Osteoblast (primary cell): ENCODE data around the gene ZPBP2. TPM values are rescaled to one million over a fixed set of nuclear protein-coding genes. Genes with fewer than 3 reads are reported as not detected.

Experiments used
- DNase-seq: peaks from one replicate; pipeline ENCODE4 v3.0.0; 2011; ENCODE audit warnings: low spot score, mixed read lengths; ENCODE audit not compliant: insufficient read length; ENCODE audit errors: missing footprints
- H2AFZ ChIP-seq: 2 replicates; pipeline ENCODE4 v1.6.0; 2011; ENCODE audit warnings: mild to moderate bottlenecking, low read length
- H3K27ac ChIP-seq: 2 replicates; pipeline ENCODE4 v1.5.1; 2011; ENCODE audit warnings: mild to moderate bottlenecking, low read depth, low read length, moderate library complexity
- H3K27me3 ChIP-seq: 2 replicates; pipeline ENCODE4 v1.6.0; 2012; ENCODE audit warnings: mild to moderate bottlenecking, control low read depth, inconsistent platforms, low read length, moderate library complexity; ENCODE audit not compliant: insufficient read depth
- H3K36me3 ChIP-seq: 2 replicates; pipeline ENCODE4 v1.5.1; 2011; ENCODE audit warnings: mild to moderate bottlenecking, low read length, control low read depth, moderate library complexity; ENCODE audit not compliant: insufficient read depth
- H3K4me1 ChIP-seq: 2 replicates; pipeline ENCODE4 v1.5.1; 2011; ENCODE audit warnings: mild to moderate bottlenecking, low read length, control low read depth, moderate library complexity; ENCODE audit not compliant: insufficient read depth
- H3K4me2 ChIP-seq: 2 replicates; pipeline ENCODE4 v1.6.0; 2011; ENCODE audit warnings: mild to moderate bottlenecking, low read length; ENCODE audit not compliant: insufficient read depth
- H3K4me3 ChIP-seq: fragments of 200-600 bp; sonication (generic); 3 replicates; pipeline ENCODE4 v1.5.1; 2012; ENCODE audit warnings: mild to moderate bottlenecking, low read length, inconsistent platforms; ENCODE audit not compliant: insufficient read depth
- H3K79me2 ChIP-seq: 2 replicates; pipeline ENCODE4 v1.6.0; 2012; ENCODE audit warnings: mild to moderate bottlenecking, low read length, control low read depth, inconsistent platforms; ENCODE audit not compliant: insufficient read depth
- H3K9me3 ChIP-seq: 2 replicates; pipeline ENCODE4 v1.5.1; 2011; ENCODE audit warnings: low read depth, low read length, control low read depth
- H4K20me1 ChIP-seq: 2 replicates; pipeline ENCODE4 v1.6.0; 2012; ENCODE audit warnings: mild to moderate bottlenecking, low read length, control low read depth; ENCODE audit not compliant: insufficient read depth
- CTCF ChIP-seq: IDR thresholded peaks from 2 replicates; pipeline ENCODE4 v1.5.1; 2011; ENCODE audit warnings: mild to moderate bottlenecking, low read depth, low read length, moderate library complexity; ENCODE audit errors: extremely low read depth
- total RNA-seq: library from RNA; depleted of rRNA; stranded (reverse); fragments of >200 nt; gene quantifications from 2 replicates; pipeline ENCODE4 v1.2.3, GENCODE V29; 2012

ZPBP2 gene
- total RNA-seq, 1 donor: not detected

- no peak within 1 kb of the TSS for H2AFZ ChIP-seq
- no peaks in the 10 kb centered on the region for H3K36me3 ChIP-seq
- peaks cover 2% of the 10 kb centered on the region for H3K4me1 ChIP-seq
- H4K20me1 ChIP-seq: no peaks in the 10 kb centered on the region
- H3K4me3 ChIP-seq: no peak within 1 kb of the TSS
- H3K27me3 ChIP-seq: peaks cover 82% of the 10 kb centered on the region
- H3K79me2 ChIP-seq: no peaks in the 10 kb centered on the region
- TF ChIP-seq CTCF: no peak
- H3K9me3 ChIP-seq: no peaks in the 10 kb centered on the region
- no peak within 1 kb of the TSS for H3K27ac ChIP-seq
- no peak within 1 kb of the TSS for H3K4me2 ChIP-seq
- DNase-seq: peak; percentile 54
These were observed 3.9 kb upstream of the ZPBP2 start, which contains the start of gene IKZF3 for GRCh38 chr17:39863918-39864746. Gene IKZF3 (minus strand): TSS chr17:39864312. CDS start chr17:39864126, 186 bp downstream.

- Histone ChIP-seq H3K79me2 (no peaks in the 10 kb centered on the region), H3K4me1 (peaks cover 2% of the 10 kb centered on the region), H4K20me1 (no peaks in the 10 kb centered on the region), H3K9me3 (no peaks in the 10 kb centered on the region), H3K4me2 (no peak overlapping the region), H3K27me3 (peaks cover 74% of the 10 kb centered on the region), H3K4me3 (no peak overlapping the region), H3K27ac (no peak overlapping the region), H2AFZ (no peak overlapping the region), H3K36me3 (no peaks in the 10 kb centered on the region)
- DNase-seq: no peak
- TF ChIP-seq CTCF: no peak
These were observed 1.8 kb upstream of the ZPBP2 start for GRCh38 chr17:39866013-39866730.

GRCh38 chr17:39867084-39867879 lies 720 bp upstream of the ZPBP2 start:
- Histone ChIP-seq H3K27me3 (peaks cover 71% of the 10 kb centered on the region), H3K79me2 (no peaks in the 10 kb centered on the region), H3K4me3 (no peak overlapping the region), H2AFZ (no peak overlapping the region), H3K4me1 (peaks cover 2% of the 10 kb centered on the region), H3K27ac (no peak overlapping the region), H3K9me3 (no peaks in the 10 kb centered on the region), H3K4me2 (no peak overlapping the region), H3K36me3 (no peaks in the 10 kb centered on the region), H4K20me1 (no peaks in the 10 kb centered on the region)
- TF ChIP-seq CTCF: no peak
- no peak for DNase-seq
